ENCODE data around the gene PDIA5.

Gene PDIA5

DNA sequence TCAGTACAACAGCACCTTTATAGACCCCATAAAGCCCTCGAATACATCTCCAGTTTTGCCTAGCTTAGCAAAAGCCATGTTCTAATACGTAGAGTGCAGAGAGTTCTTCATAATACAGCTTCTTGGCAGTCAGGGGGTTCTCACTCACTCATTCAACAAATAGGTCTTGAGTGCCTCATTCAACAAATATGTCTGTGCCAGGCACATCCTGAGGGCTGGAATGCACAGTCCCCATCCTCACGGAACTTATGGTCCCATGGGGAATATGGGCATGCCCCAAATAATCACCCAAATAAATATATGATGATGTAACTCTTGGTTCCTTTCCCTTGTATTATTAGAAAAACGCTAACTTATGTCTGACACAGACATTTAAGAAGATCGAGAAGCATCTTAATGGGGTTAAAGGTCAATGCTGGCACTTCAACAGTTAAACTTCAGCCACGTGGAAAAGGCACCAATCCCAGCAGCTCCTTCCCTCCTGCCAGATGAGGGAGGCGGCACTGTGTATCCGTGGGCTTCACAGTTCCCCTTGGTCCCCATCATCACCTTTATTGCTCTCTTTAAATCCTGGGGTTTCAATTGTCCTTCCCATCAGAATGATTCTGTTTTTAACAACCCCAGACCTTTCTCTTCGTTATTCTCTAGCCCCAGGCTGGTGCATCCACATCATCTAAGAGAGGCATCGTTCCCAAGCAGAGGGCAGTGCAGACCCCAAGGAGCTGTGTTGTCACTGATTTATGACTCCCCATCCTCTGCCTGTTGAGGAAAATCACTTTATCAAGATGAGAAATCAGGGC, 20.4 kb upstream of the PDIA5 start:
- no peak for DNase-seq (ENCODE audit: low read depth in 1 of 2, low spot score in 1 of 2)
- H3K4me3 ChIP-seq (replicated peaks; ENCODE audit: insufficient read depth, low read length), result no peak overlapping the region
- H3K27me3 ChIP-seq (ENCODE audit: insufficient read depth, poor library complexity, severe bottlenecking), result no peaks in the 10 kb centered on the region
- H3K27ac ChIP-seq (replicated peaks), result no peak overlapping the region
- no peak for TF ChIP-seq SPI1 (IDR thresholded peaks at IDR 0.05; ENCODE audit: borderline replicate concordance, low read depth)
- no peak for TF ChIP-seq GABPA (IDR thresholded peaks at IDR 0.05; ENCODE audit: low read depth)
- TF ChIP-seq, protein P1, sequence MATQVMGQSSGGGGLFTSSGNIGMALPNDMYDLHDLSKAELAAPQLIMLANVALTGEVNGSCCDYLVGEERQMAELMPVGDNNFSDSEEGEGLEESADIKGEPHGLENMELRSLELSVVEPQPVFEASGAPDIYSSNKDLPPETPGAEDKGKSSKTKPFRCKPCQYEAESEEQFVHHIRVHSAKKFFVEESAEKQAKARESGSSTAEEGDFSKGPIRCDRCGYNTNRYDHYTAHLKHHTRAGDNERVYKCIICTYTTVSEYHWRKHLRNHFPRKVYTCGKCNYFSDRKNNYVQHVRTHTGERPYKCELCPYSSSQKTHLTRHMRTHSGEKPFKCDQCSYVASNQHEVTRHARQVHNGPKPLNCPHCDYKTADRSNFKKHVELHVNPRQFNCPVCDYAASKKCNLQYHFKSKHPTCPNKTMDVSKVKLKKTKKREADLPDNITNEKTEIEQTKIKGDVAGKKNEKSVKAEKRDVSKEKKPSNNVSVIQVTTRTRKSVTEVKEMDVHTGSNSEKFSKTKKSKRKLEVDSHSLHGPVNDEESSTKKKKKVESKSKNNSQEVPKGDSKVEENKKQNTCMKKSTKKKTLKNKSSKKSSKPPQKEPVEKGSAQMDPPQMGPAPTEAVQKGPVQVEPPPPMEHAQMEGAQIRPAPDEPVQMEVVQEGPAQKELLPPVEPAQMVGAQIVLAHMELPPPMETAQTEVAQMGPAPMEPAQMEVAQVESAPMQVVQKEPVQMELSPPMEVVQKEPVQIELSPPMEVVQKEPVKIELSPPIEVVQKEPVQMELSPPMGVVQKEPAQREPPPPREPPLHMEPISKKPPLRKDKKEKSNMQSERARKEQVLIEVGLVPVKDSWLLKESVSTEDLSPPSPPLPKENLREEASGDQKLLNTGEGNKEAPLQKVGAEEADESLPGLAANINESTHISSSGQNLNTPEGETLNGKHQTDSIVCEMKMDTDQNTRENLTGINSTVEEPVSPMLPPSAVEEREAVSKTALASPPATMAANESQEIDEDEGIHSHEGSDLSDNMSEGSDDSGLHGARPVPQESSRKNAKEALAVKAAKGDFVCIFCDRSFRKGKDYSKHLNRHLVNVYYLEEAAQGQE (IDR thresholded peaks at IDR 0.05; ENCODE audit: insufficient replicate concordance, low read depth), result no peak
- no peak for TF ChIP-seq POLR2AphosphoS5 (IDR thresholded peaks at IDR 0.05; ENCODE audit: low read depth)
- TF ChIP-seq, protein P2, sequence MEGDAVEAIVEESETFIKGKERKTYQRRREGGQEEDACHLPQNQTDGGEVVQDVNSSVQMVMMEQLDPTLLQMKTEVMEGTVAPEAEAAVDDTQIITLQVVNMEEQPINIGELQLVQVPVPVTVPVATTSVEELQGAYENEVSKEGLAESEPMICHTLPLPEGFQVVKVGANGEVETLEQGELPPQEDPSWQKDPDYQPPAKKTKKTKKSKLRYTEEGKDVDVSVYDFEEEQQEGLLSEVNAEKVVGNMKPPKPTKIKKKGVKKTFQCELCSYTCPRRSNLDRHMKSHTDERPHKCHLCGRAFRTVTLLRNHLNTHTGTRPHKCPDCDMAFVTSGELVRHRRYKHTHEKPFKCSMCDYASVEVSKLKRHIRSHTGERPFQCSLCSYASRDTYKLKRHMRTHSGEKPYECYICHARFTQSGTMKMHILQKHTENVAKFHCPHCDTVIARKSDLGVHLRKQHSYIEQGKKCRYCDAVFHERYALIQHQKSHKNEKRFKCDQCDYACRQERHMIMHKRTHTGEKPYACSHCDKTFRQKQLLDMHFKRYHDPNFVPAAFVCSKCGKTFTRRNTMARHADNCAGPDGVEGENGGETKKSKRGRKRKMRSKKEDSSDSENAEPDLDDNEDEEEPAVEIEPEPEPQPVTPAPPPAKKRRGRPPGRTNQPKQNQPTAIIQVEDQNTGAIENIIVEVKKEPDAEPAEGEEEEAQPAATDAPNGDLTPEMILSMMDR (IDR thresholded peaks at IDR 0.05; ENCODE audit: insufficient read depth, low read length), result no peak

DNA sequence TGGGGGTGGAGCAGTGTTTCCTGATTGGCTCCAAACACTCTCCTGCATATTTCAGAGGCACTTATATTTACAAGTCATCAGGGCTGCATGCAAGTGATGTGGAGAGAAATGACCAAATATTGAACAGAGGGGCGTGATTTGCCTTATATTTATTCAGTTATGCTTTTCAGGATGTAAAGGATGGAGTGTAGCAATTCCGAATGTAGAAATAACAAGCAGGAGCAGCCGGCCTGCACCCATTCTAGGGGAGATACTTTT, 19.8 kb upstream of the PDIA5 start:
- DNase-seq (ENCODE audit: low read depth in 1 of 2, low spot score in 1 of 2), result no peak
- H3K4me3 ChIP-seq (replicated peaks; ENCODE audit: insufficient read depth, low read length), result no peak overlapping the region

DNA sequence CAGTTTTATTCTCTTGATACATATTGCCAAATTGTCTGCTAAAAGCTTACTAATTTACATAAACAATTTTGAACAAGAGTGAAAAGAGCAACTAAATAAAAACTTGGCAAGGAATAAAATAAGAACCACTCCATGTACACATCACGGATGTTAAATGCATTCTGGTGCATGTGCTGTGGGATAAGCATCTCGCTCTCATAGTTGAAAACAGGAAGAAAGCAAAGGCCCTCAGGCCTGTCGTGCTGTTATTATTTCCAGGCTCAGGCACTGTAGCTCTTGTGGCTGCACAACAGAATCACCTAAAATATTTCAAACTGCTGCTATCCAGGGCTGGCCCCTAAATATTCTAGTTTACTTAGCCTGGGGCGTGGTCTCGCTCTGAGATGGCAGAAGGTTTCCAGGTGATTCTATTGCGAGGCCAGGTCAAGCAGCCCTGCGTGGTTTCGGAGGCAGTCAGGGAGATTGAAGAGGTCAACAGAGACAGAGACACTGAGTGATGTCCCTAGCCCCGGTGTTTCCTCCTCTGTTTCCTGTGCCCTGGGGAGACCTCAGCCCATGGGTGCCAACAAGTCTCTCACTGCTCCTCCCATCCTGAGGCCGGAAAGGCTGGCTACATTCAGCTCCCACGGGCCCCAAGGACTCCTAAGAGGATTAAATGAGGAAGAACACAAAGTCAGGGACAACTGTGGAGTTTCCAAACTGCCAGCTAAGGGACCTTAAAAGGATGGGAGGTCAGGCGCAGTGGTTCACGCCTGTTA, 18.2 kb upstream of the PDIA5 start:
- Histone ChIP-seq H3K27me3 (ENCODE audit: insufficient read depth, poor library complexity, severe bottlenecking) (no peaks in the 10 kb centered on the region), H3K4me3 (replicated peaks; ENCODE audit: insufficient read depth, low read length) (no peak overlapping the region), H3K27ac (replicated peaks) (no peak overlapping the region)
- no peak for DNase-seq (ENCODE audit: low read depth in 1 of 2, low spot score in 1 of 2)
- TF ChIP-seq SPI1 (IDR thresholded peaks at IDR 0.05; ENCODE audit: borderline replicate concordance, low read depth) (no peak), POLR2AphosphoS5 (IDR thresholded peaks at IDR 0.05; ENCODE audit: low read depth) (no peak), GABPA (IDR thresholded peaks at IDR 0.05; ENCODE audit: low read depth) (no peak)
- TF ChIP-seq, protein P1 (IDR thresholded peaks at IDR 0.05; ENCODE audit: insufficient replicate concordance, low read depth), result no peak
- TF ChIP-seq, protein P2 (IDR thresholded peaks at IDR 0.05; ENCODE audit: insufficient read depth, low read length), result no peak

More for the DNA sequence above, 19.8 kb upstream of the PDIA5 start:
- TF ChIP-seq SPI1 (IDR thresholded peaks at IDR 0.05; ENCODE audit: borderline replicate concordance, low read depth) (no peak), POLR2AphosphoS5 (IDR thresholded peaks at IDR 0.05; ENCODE audit: low read depth) (no peak), GABPA (IDR thresholded peaks at IDR 0.05; ENCODE audit: low read depth) (no peak)
- TF ChIP-seq, protein P2 (IDR thresholded peaks at IDR 0.05; ENCODE audit: insufficient read depth, low read length), result no peak
- TF ChIP-seq, protein P1 (IDR thresholded peaks at IDR 0.05; ENCODE audit: insufficient replicate concordance, low read depth), result no peak
- Histone ChIP-seq H3K27ac (replicated peaks) (no peak overlapping the region), H3K27me3 (ENCODE audit: insufficient read depth, poor library complexity, severe bottlenecking) (no peaks in the 10 kb centered on the region)
